GM18498 (cell line): ENCODE data around the gene DNAH8.

Experiments
- ATAC-seq: cut with Tn5 transposase; IDR thresholded peaks from one replicate; pipeline ENCODE4 v1.9.1; 2021; ENCODE audit warnings: mild to moderate bottlenecking, moderate library complexity; ENCODE audit not compliant: unreplicated experiment

DNAH8 gene

GRCh38 chr6:38957426-38957825 is 242.3 kb downstream of the DNAH8 start:
- ATAC-seq, result no peak

- no peak for ATAC-seq
Observed at GRCh38 chr6:38959138-38959537, 244.0 kb downstream of the DNAH8 start.

- no peak for ATAC-seq
Observed at GRCh38 chr6:38968702-38969149, 253.6 kb downstream of the DNAH8 start.

GRCh38 chr6:38973178-38974057 is 258.3 kb downstream of the DNAH8 start:
- peak; percentile 65 for ATAC-seq

- no peak for ATAC-seq
Observed at GRCh38 chr6:38974389-38975151, 259.5 kb downstream of the DNAH8 start.

- no peak for ATAC-seq
Observed at GRCh38 chr6:38975621-38976049, 260.5 kb downstream of the DNAH8 start.

- no peak for ATAC-seq
Observed at GRCh38 chr6:38976051-38976450, 260.9 kb downstream of the DNAH8 start.

- no peak for ATAC-seq
Observed at GRCh38 chr6:38976801-38977500, 261.8 kb downstream of the DNAH8 start.

- ATAC-seq, result no peak
Observed at GRCh38 chr6:38978139-38978704, 263.1 kb downstream of the DNAH8 start.

- ATAC-seq, result no peak
Observed at GRCh38 chr6:38982470-38982869, 267.4 kb downstream of the DNAH8 start.

GRCh38 chr6:38984723-38985122 is 269.6 kb downstream of the DNAH8 start:
- ATAC-seq, result no peak

GRCh38 chr6:38985839-38986238 is 270.7 kb downstream of the DNAH8 start:
- no peak for ATAC-seq

GRCh38 chr6:38987503-38987902 is 272.4 kb downstream of the DNAH8 start:
- no peak for ATAC-seq

- ATAC-seq, result no peak
Observed at GRCh38 chr6:38988736-38989449, 273.8 kb downstream of the DNAH8 start.

- no peak for ATAC-seq
Observed at GRCh38 chr6:38990475-38990874, 275.4 kb downstream of the DNAH8 start.

- ATAC-seq, result no peak
Observed at GRCh38 chr6:38996676-38997075, 281.6 kb downstream of the DNAH8 start.

- ATAC-seq, result no peak
Observed at GRCh38 chr6:38997128-38997761, 282.1 kb downstream of the DNAH8 start.

- no peak for ATAC-seq
Observed at GRCh38 chr6:39003072-39003471, 288.0 kb downstream of the DNAH8 start.

GRCh38 chr6:39003492-39003891 is 288.4 kb downstream of the DNAH8 start:
- ATAC-seq, result no peak

GRCh38 chr6:39004801-39005200 is 289.7 kb downstream of the DNAH8 start:
- no peak for ATAC-seq
